SK-N-SH (cell line): ENCODE results near the gene FBXL2.

Experiments used
- CHD2 ChIP-seq: fragments of 150-350 bp; IDR thresholded peaks from 2 replicates; pipeline ENCODE4 v1.6.1; 2018; ENCODE audit warnings: low read length; ENCODE audit not compliant: partially characterized antibody
- EZH2phosphoT487 ChIP-seq: fragments of 200-600 bp; sonication (generic); IDR thresholded peaks from 2 replicates; pipeline ENCODE4 v1.6.1; 2017; ENCODE audit warnings: low read depth, mixed run types, mild to moderate bottlenecking, antibody characterized with exemption, moderate library complexity, borderline replicate concordance
- GABPA ChIP-seq: IDR thresholded peaks from 2 replicates; pipeline ENCODE4 v1.4.0; 2012; ENCODE audit warnings: low read depth, mild to moderate bottlenecking
- NFIC ChIP-seq: IDR thresholded peaks from 2 replicates; pipeline ENCODE4 v1.4.0; 2012; ENCODE audit warnings: borderline replicate concordance
- RAD21 ChIP-seq: IDR thresholded peaks from 2 replicates; pipeline ENCODE4 v1.6.1; 2012; ENCODE audit warnings: mild to moderate bottlenecking, low read length
- TAF1 ChIP-seq: IDR thresholded peaks from 2 replicates; pipeline ENCODE4 v1.6.1; 2012; ENCODE audit warnings: low read depth, mild to moderate bottlenecking, low read length, moderate library complexity, borderline replicate concordance
- TEAD4 ChIP-seq: IDR thresholded peaks from 2 replicates; pipeline ENCODE4 v1.4.0; 2012; ENCODE audit warnings: mild to moderate bottlenecking, borderline replicate concordance; ENCODE audit not compliant: insufficient read depth
- YY1 ChIP-seq: IDR thresholded peaks from 2 replicates; pipeline ENCODE4 v1.4.0; 2012; ENCODE audit warnings: low read depth, mild to moderate bottlenecking
- TF ChIP-seq, protein P1 (sequence below): IDR thresholded peaks from 2 replicates; pipeline ENCODE4 v1.6.1; 2012; ENCODE audit warnings: mild to moderate bottlenecking, low read depth, low read length, moderate library complexity
- TF ChIP-seq, protein P2 (sequence below): IDR thresholded peaks from 2 replicates; pipeline ENCODE4 v1.4.0; 2012; ENCODE audit warnings: low read depth
- TF ChIP-seq, protein P3 (sequence below): fragments of 200-600 bp; sonication (generic); IDR thresholded peaks from 2 replicates; pipeline ENCODE4 v1.6.1; 2017; ENCODE audit warnings: antibody characterized with exemption, mild to moderate bottlenecking, moderate library complexity
- TF ChIP-seq, protein P4 (sequence below): fragments of 150-350 bp; IDR thresholded peaks from 2 replicates; pipeline ENCODE4 v1.6.1; 2016; ENCODE audit warnings: mild to moderate bottlenecking, low read depth, low read length

DNA sequence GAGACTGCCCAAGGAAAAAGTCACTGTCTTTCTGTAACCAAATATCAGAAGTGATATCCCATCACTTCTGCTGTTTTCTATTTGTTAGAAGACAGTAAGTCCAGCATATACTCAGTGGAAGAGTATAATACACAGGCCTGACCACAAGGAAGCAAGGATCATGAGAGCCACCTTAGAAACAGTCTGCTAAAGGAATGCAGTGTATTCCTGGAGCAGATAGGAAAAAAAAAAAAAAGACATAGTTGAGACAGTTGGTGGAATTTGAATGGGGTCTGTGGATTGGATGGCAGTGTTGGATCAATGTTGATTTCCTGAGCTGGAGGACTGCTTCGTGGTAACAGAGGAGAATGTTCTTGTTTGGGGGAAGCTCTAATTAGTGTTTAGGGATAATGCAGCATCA is 26.5 kb upstream of the FBXL2 start:
- TF ChIP-seq, protein P1, sequence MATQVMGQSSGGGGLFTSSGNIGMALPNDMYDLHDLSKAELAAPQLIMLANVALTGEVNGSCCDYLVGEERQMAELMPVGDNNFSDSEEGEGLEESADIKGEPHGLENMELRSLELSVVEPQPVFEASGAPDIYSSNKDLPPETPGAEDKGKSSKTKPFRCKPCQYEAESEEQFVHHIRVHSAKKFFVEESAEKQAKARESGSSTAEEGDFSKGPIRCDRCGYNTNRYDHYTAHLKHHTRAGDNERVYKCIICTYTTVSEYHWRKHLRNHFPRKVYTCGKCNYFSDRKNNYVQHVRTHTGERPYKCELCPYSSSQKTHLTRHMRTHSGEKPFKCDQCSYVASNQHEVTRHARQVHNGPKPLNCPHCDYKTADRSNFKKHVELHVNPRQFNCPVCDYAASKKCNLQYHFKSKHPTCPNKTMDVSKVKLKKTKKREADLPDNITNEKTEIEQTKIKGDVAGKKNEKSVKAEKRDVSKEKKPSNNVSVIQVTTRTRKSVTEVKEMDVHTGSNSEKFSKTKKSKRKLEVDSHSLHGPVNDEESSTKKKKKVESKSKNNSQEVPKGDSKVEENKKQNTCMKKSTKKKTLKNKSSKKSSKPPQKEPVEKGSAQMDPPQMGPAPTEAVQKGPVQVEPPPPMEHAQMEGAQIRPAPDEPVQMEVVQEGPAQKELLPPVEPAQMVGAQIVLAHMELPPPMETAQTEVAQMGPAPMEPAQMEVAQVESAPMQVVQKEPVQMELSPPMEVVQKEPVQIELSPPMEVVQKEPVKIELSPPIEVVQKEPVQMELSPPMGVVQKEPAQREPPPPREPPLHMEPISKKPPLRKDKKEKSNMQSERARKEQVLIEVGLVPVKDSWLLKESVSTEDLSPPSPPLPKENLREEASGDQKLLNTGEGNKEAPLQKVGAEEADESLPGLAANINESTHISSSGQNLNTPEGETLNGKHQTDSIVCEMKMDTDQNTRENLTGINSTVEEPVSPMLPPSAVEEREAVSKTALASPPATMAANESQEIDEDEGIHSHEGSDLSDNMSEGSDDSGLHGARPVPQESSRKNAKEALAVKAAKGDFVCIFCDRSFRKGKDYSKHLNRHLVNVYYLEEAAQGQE = no peak
- TF ChIP-seq, protein P2, sequence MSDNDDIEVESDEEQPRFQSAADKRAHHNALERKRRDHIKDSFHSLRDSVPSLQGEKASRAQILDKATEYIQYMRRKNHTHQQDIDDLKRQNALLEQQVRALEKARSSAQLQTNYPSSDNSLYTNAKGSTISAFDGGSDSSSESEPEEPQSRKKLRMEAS = no peak
- no peak for TF ChIP-seq RAD21
- TF ChIP-seq, protein P3, sequence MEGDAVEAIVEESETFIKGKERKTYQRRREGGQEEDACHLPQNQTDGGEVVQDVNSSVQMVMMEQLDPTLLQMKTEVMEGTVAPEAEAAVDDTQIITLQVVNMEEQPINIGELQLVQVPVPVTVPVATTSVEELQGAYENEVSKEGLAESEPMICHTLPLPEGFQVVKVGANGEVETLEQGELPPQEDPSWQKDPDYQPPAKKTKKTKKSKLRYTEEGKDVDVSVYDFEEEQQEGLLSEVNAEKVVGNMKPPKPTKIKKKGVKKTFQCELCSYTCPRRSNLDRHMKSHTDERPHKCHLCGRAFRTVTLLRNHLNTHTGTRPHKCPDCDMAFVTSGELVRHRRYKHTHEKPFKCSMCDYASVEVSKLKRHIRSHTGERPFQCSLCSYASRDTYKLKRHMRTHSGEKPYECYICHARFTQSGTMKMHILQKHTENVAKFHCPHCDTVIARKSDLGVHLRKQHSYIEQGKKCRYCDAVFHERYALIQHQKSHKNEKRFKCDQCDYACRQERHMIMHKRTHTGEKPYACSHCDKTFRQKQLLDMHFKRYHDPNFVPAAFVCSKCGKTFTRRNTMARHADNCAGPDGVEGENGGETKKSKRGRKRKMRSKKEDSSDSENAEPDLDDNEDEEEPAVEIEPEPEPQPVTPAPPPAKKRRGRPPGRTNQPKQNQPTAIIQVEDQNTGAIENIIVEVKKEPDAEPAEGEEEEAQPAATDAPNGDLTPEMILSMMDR = no peak
- no peak for TF ChIP-seq TAF1
- no peak for TF ChIP-seq CHD2
- TF ChIP-seq, protein P4, sequence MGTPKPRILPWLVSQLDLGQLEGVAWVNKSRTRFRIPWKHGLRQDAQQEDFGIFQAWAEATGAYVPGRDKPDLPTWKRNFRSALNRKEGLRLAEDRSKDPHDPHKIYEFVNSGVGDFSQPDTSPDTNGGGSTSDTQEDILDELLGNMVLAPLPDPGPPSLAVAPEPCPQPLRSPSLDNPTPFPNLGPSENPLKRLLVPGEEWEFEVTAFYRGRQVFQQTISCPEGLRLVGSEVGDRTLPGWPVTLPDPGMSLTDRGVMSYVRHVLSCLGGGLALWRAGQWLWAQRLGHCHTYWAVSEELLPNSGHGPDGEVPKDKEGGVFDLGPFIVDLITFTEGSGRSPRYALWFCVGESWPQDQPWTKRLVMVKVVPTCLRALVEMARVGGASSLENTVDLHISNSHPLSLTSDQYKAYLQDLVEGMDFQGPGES = no peak
- no peak for TF ChIP-seq TEAD4
- no peak for TF ChIP-seq YY1
- TF ChIP-seq EZH2phosphoT487 = no peak
- TF ChIP-seq NFIC = no peak
- no peak for TF ChIP-seq GABPA
